Prostate gland (tissue), 2 donors: Measurements from ENCODE around the gene ERBB2.

Experiments
- POLR2A ChIP-seq: fragments of 450-650 bp; IDR thresholded peaks from one replicate; pipeline ENCODE4 v1.6.1; 2016; ENCODE audit warnings: antibody characterized with exemption, mild to moderate bottlenecking
- TF ChIP-seq, protein P1 (sequence below), 4 experiments: fragments of 200-600 bp in 2 of 4; fragments of 450-650 bp in 2 of 4; sonication (generic) in 2 of 4; IDR thresholded peaks; 1 replicate in 3 of 4; 2 replicates in 1 of 4; pipeline ENCODE4 v1.5.1; 2016 to 2019; ENCODE audit warnings: antibody characterized with exemption in 4 of 4, mild to moderate bottlenecking in 2 of 4, moderate library complexity in 2 of 4

- TF ChIP-seq, protein P1, sequence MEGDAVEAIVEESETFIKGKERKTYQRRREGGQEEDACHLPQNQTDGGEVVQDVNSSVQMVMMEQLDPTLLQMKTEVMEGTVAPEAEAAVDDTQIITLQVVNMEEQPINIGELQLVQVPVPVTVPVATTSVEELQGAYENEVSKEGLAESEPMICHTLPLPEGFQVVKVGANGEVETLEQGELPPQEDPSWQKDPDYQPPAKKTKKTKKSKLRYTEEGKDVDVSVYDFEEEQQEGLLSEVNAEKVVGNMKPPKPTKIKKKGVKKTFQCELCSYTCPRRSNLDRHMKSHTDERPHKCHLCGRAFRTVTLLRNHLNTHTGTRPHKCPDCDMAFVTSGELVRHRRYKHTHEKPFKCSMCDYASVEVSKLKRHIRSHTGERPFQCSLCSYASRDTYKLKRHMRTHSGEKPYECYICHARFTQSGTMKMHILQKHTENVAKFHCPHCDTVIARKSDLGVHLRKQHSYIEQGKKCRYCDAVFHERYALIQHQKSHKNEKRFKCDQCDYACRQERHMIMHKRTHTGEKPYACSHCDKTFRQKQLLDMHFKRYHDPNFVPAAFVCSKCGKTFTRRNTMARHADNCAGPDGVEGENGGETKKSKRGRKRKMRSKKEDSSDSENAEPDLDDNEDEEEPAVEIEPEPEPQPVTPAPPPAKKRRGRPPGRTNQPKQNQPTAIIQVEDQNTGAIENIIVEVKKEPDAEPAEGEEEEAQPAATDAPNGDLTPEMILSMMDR (IDR thresholded peaks at IDR 0.05) = no peak
- no peak for TF ChIP-seq POLR2A
These were observed 39.2 kb upstream of the ERBB2 start for GRCh38 chr17:39660397-39661385.
